Mucosa of rectum (tissue), 2 donors: ENCODE measurements around the gene FAM117A.
A peak's percentile ranks its signal among the peaks of the same experiment; 100 is the strongest.

Experiments
- H3K27ac ChIP-seq, 2 donors: one replicate each; pipeline ENCODE4 v1.7.0; 2013; ENCODE audit warnings: inconsistent platforms in 2 of 2, low read depth in 2 of 2, low read length in 2 of 2
- H3K27me3 ChIP-seq, 2 donors: one replicate each; pipeline ENCODE4 v1.7.0; 2013; ENCODE audit warnings: low read length in 2 of 2; ENCODE audit not compliant: control insufficient read depth in 2 of 2, insufficient read depth in 2 of 2
- H3K36me3 ChIP-seq, 2 donors: one replicate each; pipeline ENCODE4 v1.7.0; 2013; ENCODE audit warnings: low read length in 2 of 2; ENCODE audit not compliant: control insufficient read depth in 2 of 2, insufficient read depth in 2 of 2
- H3K4me1 ChIP-seq, 2 donors: one replicate each; pipeline ENCODE4 v1.7.0; 2013; ENCODE audit warnings: low read length in 2 of 2, mild to moderate bottlenecking in 1 of 2; ENCODE audit not compliant: control insufficient read depth in 2 of 2, insufficient read depth in 2 of 2
- H3K4me3 ChIP-seq, 2 donors: one replicate each; pipeline ENCODE4 v1.7.0; 2013; ENCODE audit warnings: low read length in 2 of 2
- H3K9ac ChIP-seq, 2 donors: one replicate each; pipeline ENCODE4 v1.7.0; 2013; ENCODE audit warnings: low read length in 2 of 2, low read depth in 1 of 2, mild to moderate bottlenecking in 1 of 2
- H3K9me3 ChIP-seq, 2 donors: one replicate each; pipeline ENCODE4 v1.7.0; 2013; ENCODE audit warnings: low read length in 2 of 2; ENCODE audit not compliant: control insufficient read depth in 2 of 2
- donor health status: healthy.
- donor health status: Normal muscosa, but diverticular disease.

Gene FAM117A

DNA sequence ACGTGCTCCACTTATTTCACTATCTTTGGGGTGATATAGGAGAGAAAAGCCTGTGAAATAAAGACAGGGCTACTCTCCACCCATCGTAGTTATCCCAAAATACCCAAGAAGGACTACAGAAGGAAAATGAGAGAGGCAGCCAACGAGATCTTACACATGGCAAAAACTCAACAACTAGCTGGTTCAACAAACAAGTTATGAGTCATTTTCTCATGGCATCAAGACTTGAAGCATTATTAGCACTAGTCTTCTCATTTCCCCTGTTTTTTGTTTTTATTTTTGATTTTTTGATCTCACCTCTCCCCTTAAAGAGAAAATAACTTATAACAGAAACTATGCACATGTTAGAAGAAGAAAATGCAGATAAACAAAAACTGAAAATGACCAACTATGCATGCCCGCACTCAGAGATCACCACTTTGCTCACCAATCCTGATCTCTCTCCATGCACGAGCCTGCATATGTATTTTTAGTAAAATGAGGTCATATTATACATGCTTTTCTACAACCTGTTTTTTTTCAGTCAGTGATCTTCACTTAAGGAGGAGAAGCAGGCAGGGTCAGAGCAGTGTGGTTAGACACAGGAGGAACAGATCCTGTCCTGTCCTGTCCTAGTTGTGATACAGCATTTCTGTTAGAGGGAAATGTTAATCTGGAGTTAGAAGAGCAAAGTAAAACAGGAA lies 22.8 kb downstream of the FAM117A start:
- Histone ChIP-seq H3K27ac (peak overlapping the region; percentile 54 to 85), H3K4me1 (peaks cover 24 to 31% of the 10 kb centered on the region in 2 donors), H3K36me3 (no peaks in the 10 kb centered on the region), H3K9me3 (no peaks in the 10 kb centered on the region), H3K27me3 (no peaks in the 10 kb centered on the region), H3K4me3 (peak overlapping the region; percentile 33 to 45), H3K9ac (no peak overlapping the region)

DNA sequence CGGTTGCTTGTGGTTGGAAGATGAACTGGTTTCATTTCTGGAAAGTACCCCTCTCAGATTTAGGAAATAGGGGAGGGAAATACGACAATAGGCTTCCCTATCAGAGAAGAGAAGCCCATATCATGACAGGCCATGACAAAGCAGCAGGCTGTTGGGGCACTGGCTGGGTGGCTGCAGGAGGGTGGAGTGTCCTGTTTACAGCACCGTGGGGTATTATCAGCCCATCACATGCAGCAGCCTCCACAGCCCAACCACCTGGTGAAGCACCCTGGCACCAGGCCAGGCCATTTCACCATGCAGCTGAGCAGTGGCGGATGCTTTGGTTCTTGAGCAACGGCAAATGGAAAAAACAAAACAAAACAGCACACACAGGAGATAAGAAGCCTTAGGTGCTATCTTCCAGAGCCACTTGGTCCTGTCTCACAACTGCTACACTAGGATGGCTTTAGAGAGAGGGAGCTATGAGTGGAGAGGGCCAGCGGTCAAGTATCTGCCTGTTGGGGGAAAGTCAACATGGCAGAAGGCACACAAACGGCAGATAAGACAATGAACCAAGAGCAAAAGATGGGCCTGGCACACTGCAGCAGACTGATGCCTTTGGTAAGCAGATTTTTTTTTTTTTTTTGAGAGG lies 24.2 kb downstream of the FAM117A start:
- Histone ChIP-seq H3K27me3 (no peaks in the 10 kb centered on the region), H3K4me1 (peaks cover 24 to 28% of the 10 kb centered on the region in 2 donors), H3K27ac (peak overlapping the region; percentile 56 to 85), H3K4me3 (peak overlapping the region in 1 of 2 donors; percentile 60), H3K9ac (peak overlapping the region in 1 of 2 donors; percentile 9), H3K36me3 (no peaks in the 10 kb centered on the region), H3K9me3 (no peaks in the 10 kb centered on the region)

DNA sequence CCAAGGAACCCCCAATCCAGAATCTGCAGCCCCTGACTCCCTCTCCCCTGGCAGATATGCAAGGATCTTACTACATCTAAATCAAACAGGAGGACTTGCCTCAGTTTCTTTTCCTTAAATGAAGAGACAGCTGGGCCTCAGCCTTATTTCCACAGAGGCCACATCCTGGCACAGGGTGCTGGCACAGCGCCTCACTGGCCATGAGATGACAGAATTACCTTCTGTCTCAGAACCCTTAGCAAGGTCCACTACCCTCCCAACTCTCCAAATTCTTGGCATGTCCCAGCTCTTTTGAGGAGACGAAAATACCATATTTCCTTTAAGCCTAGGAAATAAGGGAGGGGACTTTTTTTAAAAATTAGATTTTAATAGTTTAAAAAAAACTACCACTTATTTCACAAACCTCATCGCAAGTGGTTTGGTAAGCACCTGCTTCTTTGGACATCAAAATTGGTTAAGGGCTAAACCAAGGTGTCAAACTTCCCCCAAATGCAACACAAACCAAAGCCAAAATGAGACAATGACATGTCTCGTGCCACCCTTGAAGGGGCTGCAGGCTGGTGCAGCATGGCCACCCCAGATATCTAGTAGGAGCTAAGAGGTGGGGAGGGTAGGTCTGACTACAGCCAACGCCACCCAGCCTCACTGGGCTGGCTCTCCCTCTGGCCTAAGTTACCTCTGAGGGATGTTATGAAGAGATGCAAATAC lies 25.3 kb downstream of the FAM117A start:
- Histone ChIP-seq H3K9me3 (no peaks in the 10 kb centered on the region), H3K9ac (peak overlapping the region in 1 of 2 donors; percentile 9), H3K4me3 (no peak overlapping the region), H3K27ac (peak overlapping the region in 1 of 2 donors; percentile 85), H3K36me3 (no peaks in the 10 kb centered on the region), H3K27me3 (no peaks in the 10 kb centered on the region), H3K4me1 (peaks cover 24 to 28% of the 10 kb centered on the region in 2 donors)

DNA sequence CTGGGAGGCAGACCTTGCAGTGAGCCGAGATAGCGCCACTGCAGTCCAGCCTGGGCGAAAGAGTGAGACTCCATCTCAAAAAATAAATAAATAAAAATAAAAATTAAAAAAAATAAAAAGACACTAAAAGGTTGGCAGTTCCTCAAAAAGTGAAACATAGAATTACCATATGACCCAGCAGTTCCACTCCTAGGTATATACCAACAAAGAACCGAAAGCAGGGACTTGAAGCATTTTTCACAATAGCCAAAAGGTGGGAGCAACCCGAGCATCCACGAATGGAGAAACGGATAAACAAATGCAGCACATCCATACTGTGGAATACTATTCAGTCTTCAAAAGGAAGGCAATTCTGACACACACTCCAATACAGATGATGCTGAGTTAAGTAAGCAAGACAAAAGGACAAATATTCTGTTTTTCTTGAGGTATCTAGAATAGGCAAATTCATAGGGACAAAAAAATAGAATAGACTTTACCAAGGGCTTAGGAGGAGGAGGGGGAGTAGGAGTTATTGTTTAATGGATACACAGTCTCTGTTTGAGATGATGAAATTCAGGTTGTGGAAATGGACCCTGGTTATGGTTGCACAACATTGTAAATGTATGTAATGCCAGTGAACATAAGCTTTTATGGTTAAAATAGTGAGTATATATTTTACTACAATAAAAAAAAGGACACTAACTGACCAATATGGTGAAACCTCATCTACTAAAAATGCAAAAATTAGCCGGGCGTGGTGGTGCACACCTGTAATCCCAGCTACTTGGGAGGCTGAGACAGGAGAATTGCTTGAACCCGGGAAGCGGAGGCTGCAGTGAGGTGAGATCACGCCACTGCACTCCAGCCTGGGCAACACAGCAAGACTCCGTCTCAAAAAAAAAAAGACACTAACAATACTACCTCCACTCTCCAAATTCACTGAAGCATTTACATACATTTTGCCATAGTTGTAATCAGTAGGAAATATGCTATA lies 29.1 kb downstream of the FAM117A start:
- Histone ChIP-seq H3K9ac (no peak overlapping the region), H3K4me1 (peaks cover 11 to 16% of the 10 kb centered on the region in 2 donors), H3K9me3 (no peaks in the 10 kb centered on the region), H3K4me3 (no peak overlapping the region), H3K36me3 (peaks cover 0 to 1% of the 10 kb centered on the region in 2 donors), H3K27me3 (no peaks in the 10 kb centered on the region), H3K27ac (no peak overlapping the region)

DNA sequence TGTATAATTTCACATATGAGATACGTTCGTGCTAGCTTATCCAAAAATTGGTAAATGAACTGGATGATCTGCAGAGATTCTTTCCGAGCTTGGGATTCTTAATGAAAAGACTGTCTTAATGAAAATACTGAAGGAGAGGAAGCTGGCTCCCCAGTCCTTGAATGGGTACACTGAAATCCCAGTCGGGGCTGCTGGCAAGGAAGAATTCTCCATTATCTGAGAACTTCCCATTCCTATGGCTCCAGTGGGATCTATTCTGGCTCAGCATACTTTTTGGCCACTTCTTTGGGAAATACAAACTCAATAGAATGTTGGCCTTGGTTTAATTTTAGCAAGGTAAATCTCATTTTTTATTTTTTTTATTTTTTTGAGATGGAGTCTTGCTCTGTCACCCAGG lies 32.5 kb downstream of the FAM117A start:
- H3K27ac ChIP-seq = no peak overlapping the region
- H3K36me3 ChIP-seq = peaks cover 0 to 3% of the 10 kb centered on the region in 2 donors
- H3K9me3 ChIP-seq = no peaks in the 10 kb centered on the region
- H3K27me3 ChIP-seq = no peaks in the 10 kb centered on the region
- no peak overlapping the region for H3K9ac ChIP-seq
- no peak overlapping the region for H3K4me3 ChIP-seq
- H3K4me1 ChIP-seq = peaks cover 3 to 12% of the 10 kb centered on the region in 2 donors

DNA sequence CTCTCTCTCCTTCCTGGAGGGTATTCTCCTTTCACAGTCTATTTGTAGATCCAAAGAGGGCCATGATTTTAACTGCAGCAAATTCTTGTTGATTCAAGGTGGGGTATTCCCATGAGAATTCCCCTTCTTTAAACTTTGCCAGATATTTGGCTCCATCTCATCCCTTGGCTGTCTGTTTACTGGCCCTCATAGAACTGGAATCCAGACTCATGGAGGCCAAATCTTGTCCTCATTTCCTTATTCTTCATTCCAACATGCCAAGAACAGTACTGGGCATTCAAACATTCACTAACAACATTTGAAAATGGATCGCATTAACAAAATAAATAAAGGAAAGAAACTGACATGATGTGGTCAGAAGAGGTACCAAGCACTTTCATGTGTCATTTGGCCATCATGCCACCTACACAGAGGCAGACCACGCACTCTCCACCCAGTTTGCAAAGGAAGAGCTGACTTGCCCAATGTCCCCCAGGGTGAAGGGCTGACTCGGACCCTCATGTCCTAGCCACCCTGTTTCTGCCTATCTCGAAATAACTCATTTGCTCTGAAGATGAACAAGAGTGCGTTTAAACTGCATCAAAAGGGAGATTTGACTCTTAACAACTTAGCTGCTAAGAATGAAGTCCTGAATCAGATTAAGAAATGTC lies 33.0 kb downstream of the FAM117A start:
- Histone ChIP-seq H3K27ac (peak overlapping the region; percentile 51 to 71), H3K36me3 (peaks cover 0 to 4% of the 10 kb centered on the region in 2 donors), H3K27me3 (no peaks in the 10 kb centered on the region), H3K4me1 (peaks cover 3 to 12% of the 10 kb centered on the region in 2 donors), H3K9me3 (no peaks in the 10 kb centered on the region), H3K4me3 (no peak overlapping the region), H3K9ac (no peak overlapping the region)

DNA sequence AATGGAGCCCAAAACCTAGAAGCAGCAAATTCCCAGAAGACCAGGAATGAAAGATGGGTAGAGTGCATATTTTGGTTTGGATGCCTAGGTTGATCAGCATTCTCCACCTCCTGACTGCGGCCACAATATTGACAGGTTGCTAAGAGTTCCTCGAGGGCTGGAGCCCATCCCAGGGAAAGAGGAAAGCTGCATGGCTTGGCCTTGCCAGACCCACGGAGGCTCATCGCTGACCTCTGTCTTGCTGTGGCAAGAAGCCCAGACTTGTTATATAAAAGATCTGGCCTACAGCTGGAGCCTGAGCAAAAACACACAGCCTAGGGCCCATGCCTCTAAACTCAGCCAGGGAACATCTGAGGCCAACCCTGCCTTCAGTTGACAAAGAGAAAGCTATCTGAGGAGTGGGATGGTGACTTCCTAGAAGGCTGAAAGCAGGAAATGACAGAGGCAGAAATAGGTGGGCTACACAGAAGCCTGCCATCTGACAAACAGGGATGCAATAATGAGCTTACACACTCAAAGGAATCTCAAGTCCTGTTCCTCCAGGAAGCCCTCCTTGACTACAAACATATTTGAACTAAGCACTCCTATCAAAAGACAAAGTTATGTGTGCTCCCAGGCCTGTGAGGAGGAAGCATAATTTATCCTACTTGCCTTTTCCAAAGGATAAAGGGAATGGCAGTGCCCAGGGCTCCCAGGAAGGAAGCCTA lies 33.7 kb downstream of the FAM117A start:
- Histone ChIP-seq H3K4me1 (peaks cover 3 to 12% of the 10 kb centered on the region in 2 donors), H3K27me3 (no peaks in the 10 kb centered on the region), H3K9me3 (no peaks in the 10 kb centered on the region), H3K36me3 (peaks cover 2 to 4% of the 10 kb centered on the region in 2 donors), H3K4me3 (no peak overlapping the region), H3K9ac (no peak overlapping the region), H3K27ac (peak overlapping the region; percentile 51 to 71)

DNA sequence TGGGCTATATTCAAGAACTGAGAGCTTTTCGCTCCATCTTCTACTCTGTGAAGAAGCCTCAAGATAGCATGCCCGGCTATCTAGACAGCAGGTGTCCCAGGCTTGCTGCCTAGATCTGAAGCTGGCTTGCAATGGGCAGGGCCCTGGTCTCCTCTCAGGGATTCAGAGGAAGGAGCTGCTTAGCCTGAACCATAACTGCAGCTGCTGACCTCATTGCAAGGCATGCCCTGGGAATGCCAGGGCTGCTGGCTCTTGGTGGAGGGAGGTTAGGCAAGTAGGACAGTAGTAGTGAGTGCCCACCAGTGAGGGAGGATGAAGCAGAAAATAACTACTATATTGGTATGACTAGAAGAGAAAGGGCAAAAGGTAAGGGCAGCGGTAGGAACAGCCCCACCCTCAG lies 34.9 kb downstream of the FAM117A start:
- H3K4me1 ChIP-seq = peaks cover 3 to 12% of the 10 kb centered on the region in 2 donors
- peaks cover 2 to 4% of the 10 kb centered on the region in 2 donors for H3K36me3 ChIP-seq
- H3K27me3 ChIP-seq = no peaks in the 10 kb centered on the region
- no peak overlapping the region for H3K9ac ChIP-seq
- H3K27ac ChIP-seq = no peak overlapping the region
- no peak overlapping the region for H3K4me3 ChIP-seq
- H3K9me3 ChIP-seq = no peaks in the 10 kb centered on the region

DNA sequence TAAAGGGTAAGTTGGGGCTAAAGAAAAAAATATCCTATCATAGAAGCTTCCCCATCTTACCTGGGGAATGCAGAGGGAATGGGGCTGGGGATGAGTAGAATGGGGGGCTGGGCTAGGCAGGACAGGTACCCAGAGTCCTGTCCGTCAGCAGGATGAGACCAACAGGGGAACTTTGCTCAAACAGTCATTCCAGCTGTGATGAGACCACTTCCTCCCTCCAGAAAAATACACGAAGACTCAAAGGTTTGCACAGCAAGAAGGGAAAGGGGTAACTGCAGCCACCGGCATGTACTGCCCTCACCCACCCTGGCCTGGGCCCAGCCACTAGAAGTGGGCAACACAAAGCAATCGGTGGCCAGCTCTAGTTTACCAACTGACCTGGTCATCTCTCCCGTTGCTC lies 35.5 kb downstream of the FAM117A start:
- Histone ChIP-seq H3K9me3 (no peaks in the 10 kb centered on the region), H3K4me1 (peaks cover 3 to 12% of the 10 kb centered on the region in 2 donors), H3K9ac (no peak overlapping the region), H3K27me3 (no peaks in the 10 kb centered on the region), H3K27ac (no peak overlapping the region), H3K36me3 (peaks cover 2 to 4% of the 10 kb centered on the region in 2 donors), H3K4me3 (peak overlapping the region in 1 of 2 donors; percentile 20)
